GM20000 (cell line): ENCODE results near the gene MMS22L.

Source experiments
- DNase-seq: peaks from one replicate; pipeline ENCODE4 v3.0.0; 2012; ENCODE audit warnings: low spot score
- CTCF ChIP-seq: IDR thresholded peaks from 2 replicates; pipeline ENCODE4 v1.5.1; 2012; ENCODE audit warnings: mild to moderate bottlenecking, control low read depth; ENCODE audit errors: extremely low read depth, missing control alignments

Gene MMS22L

GRCh38 chr6:97095311-97095850, 187.6 kb downstream of the MMS22L start:
- TF ChIP-seq CTCF, result no peak
- no peak for DNase-seq

- no peak for TF ChIP-seq CTCF
- no peak for DNase-seq
Observed at GRCh38 chr6:97094376-97094775, 188.6 kb downstream of the MMS22L start.

- TF ChIP-seq CTCF, result no peak
- no peak for DNase-seq
Observed at GRCh38 chr6:97092673-97093305, 190.2 kb downstream of the MMS22L start.
